Stimulated activated CD4-positive, alpha-beta T cell treated with anti-CD3 and anti-CD28 coated beads, TNF-alpha, amount 100 ng/mL, for 1 hour (primary cell): ENCODE results near the gene FGF14.

Source experiments
- DNase-seq, 3 donors: peaks; one replicate each; pipeline ENCODE4 v3.0.0-alpha.2; 2020; ENCODE audit warnings: low read depth in 3 of 3, low spot score in 1 of 3

FGF14 gene

DNA sequence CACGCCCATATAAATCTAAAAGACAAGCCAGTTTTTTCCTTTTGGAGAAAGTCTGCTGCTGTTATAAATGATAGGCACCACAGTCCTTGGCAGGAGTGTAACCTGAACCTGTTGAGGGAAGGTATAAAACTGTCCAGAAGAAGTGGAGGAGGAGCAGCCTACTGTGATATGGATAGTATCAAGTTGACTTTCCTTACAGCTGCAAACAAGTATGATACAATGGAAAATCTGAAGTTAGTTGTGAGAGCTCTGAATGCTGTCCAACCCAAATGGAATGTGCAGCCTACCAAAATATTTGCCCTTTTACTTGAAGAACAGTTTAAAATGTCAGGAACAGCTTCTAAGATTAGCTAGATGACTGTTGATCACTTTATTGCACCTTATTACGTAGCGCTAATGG is 399.6 kb downstream of the FGF14 start:
- no peak for DNase-seq

DNA sequence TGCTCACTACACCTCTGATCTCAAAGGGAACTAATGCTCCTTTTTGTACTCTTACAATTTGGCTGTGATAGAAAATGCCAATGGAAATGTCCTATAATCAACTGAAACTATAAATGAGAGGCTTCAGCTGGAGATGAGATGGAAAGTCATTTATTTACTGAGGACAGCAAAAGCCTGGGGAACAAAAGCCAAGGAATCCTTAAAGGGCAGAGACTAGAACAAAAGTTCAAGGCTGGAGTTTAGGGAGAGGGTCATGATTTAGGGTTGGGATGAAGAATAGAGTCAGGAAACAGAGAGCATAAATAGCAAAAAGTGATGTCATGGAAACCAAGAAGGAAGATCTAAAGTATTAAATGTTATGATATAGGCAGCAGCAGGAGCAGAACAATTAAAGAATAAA is 401.1 kb downstream of the FGF14 start:
- no peak for DNase-seq

GRCh38 chr13:101998129-101998528 is 403.7 kb downstream of the FGF14 start:
- DNase-seq, result no peak

DNA sequence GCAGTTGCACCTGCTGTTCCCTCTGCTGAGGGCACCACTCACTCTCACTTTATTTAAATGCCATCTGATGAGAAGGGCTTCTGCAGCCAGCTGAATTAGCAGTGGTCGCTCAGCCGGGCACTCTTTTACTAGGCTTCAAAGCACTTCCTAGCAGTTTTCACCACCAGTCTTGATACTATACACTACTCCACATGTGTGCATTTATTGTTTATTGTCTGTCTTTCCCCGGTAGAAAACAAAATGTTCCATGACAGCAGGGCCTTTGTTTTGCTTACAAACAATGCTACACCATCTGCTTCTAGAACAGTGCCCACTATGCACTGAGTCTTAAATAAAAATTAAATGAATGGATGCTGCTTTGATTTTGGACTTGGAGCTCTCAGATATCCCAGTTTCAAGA is 404.9 kb downstream of the FGF14 start:
- DNase-seq, result no peak

DNA sequence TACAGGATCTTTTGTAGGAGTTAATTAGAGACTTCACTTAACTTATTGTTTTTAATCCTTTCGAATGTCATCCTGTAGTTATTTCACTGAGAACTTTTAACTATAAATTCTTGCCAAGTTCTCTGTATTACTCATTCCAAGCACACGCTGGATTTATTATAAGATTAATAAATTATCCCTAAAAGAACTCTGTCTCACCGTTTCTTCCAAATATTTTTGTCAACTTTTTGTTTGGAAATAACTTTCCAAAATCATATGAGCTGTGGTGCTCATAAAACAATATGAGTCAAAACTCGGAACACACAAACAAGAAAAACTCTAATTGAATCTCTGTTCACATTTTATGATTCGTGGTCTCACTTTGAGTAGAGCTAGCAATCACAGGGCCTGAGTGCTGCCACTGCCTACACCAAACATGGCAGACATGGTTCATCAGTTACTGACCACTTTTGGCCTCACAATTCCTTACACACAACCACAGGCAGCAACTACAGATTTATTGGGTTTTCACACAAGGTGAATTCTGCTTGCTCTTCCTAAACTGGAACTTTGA is 412.0 kb downstream of the FGF14 start:
- DNase-seq, result no peak

DNA sequence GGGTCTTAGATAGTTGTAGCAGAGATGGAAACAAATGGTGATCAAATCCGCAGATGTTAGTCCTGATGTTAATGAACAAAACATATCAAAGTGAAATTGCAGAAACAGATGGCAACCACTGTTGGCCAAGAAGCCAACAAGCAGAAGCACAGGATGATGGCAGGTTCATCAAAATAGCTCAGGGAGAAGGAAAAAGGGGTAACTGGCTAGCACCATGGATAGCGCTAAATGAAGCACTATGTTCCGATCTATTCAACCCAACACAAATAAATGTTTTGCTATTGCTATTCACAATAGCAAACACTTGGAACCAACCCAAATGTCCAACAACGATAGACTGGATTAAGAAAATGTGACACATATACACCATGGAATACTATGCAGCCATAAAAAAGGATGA is 413.7 kb downstream of the FGF14 start:
- DNase-seq, result no peak

- no peak for DNase-seq
These were observed 415.5 kb downstream of the FGF14 start for GRCh38 chr13:101986316-101986715.

- no peak for DNase-seq
These were observed 416.5 kb downstream of the FGF14 start for GRCh38 chr13:101985321-101985720.

GRCh38 chr13:101982903-101983302 is 418.9 kb downstream of the FGF14 start:
- no peak for DNase-seq

GRCh38 chr13:101979825-101980224 is 422.0 kb downstream of the FGF14 start:
- DNase-seq, result no peak

DNA sequence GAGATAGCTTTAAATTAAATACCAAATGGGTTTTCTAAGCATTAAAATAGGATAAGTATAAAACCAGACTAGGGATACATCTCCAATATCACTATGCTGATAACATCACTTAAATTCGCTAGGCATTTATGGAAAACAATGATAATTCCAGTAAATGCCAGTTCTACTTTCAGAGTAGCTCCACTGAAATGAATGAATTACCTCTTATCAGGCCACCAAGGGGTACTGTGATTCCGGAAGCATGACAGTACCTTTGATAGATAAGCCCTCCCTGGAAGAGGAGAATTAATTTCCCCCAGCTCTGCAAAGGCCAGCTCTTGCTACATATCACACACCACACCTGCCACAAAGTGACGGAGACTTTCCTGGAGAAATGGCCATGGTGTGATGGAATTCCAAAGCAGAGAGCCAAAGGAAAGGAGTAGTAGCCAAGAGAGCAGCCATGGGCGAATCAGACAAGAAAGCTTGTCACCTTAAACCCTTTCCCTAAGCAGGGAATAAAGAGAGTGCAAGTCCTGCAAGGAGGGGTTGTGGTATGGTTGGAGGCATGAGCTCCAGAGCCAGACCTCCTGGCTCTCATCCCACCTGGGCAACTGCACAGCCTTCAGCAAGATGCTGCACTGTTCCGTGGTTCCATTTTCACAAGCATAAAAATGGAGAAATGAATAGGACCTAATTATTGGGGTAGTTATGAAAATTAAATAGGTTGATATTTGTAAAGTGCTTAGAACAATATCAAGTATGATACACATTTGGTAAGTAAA is 423.1 kb downstream of the FGF14 start:
- no peak for DNase-seq

DNA sequence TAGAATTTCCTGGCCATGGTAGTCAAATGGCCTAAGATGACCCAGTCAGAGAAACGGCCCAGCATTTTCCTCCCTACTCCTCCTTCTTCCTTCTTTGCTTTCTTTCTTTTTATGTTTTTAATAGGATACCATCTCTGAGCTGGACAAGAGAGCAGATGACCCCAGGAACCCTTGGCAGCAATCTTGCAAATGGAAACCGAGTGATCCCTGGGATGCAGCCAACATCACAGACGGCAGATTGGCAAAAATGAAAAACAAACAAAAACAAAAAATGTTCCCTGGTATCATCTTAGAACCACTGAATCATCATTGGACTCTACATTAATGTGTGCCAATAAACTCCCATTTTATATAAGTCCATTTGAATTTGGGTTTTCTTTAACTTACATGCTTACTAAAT is 424.4 kb downstream of the FGF14 start:
- no peak for DNase-seq

DNA sequence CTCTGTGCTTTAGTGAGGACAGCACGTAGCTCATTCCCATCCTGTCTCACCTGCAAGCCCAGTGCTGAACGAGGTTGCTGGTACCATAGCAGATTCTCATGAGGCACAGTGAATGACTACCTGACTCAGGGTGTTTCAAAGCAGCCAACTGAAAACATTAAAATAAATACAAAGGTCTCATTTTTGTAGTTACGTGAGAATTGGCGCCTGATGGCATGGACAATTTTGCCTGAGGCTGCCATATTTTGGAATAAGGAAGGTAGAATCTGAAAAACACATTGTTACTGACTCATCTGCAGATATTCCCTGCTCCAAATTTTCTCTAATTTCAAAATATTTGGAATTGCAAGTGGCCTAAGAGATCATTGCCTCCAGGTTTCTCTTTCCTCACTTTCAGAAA is 429.7 kb downstream of the FGF14 start:
- DNase-seq, result no peak

- DNase-seq, result no peak
These were observed 431.5 kb downstream of the FGF14 start for GRCh38 chr13:101970341-101970740.

- DNase-seq, result no peak
These were observed 434.1 kb downstream of the FGF14 start for GRCh38 chr13:101967781-101968180.

- no peak for DNase-seq
These were observed 434.6 kb downstream of the FGF14 start for GRCh38 chr13:101967216-101967615.

DNA sequence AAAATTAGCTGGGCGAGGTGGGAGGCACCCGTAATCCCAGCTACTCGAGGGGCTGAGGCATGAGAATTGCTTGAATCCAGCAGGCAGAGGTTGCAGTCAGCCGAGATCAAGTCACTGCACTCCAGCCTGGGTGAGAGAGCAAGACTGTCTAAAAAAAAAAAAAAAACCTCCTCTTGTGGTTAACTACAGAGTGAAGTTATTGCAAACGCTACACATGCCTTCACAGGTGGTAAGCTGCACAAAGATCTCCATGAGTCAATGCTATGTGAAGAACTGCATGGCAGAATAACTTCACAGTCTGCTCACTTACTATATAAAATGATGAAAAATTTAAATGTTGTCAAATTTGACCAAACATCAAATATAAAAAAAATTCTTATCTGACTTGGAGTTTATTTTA is 436.8 kb downstream of the FGF14 start:
- DNase-seq, result no peak

DNA sequence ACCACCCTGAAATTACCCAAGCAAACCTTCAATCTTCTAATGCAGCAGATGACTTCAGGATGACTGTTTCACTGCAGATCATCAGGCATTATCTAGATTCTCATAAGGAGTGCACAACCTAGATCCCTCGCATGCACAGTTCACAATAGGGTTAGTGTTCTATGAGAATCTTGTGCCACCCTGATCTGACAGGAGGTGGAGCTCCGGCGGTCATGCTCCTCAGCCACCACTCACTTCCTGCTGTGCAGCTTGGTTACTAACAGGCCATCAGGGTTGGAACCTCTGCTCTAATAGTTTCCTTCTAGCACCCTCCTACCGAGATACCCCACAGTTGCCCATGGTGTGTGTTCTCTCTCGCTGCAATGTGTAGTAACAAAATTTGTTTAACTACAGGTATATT is 442.8 kb downstream of the FGF14 start:
- DNase-seq, result no peak

DNA sequence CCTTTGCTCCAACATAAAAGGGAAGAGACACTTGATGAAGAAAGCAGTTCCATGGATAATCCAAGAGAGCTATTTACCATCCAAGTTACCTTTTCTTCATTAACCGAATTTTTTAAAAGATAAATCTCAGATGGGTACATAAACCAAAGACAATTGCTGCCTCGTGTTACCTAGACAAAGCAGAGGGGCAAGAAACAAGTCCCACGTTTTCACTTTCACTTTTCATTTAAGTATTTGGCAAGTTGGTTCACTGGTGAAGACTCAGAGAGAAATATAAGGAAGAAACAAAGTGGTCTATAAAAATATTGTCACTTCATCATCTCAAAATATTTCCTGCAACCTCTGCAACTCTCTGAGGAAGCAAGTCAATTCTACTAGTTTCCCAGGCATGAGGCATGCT is 446.1 kb downstream of the FGF14 start:
- DNase-seq, result no peak

- no peak for DNase-seq
These were observed 450.7 kb downstream of the FGF14 start for GRCh38 chr13:101951114-101951513.

GRCh38 chr13:101949681-101950080 is 452.2 kb downstream of the FGF14 start:
- no peak for DNase-seq

DNA sequence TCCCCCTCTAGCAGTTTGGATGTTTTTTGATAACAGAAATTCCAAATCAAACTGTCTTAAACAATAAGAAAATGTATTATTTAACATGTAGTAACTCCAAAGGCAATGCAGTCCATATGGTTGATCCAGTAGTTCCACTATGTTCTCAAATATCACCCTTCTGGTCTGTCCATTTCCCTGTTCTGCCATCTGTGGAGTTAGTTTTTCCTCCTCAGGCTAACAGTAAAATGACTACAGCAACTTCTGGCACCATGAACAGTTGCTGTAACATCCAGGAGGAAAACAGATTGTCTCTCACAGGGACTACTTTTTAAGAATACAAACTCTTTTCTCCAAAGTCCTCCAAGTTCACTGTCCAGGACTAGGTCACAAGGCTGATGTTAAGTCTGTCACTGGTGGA is 455.4 kb downstream of the FGF14 start:
- no peak for DNase-seq

- DNase-seq, result no peak
These were observed 456.4 kb downstream of the FGF14 start for GRCh38 chr13:101945435-101945834.
